ENCODE results near the gene SNX8. TPM values are rescaled to one million over a fixed set of nuclear protein-coding genes. Genes with fewer than 3 reads are reported as not detected.

Gene SNX8
- total RNA-seq, 1 experiment from 2014 or later = 40.6 TPM

GRCh38 chr7:2326951-2327350, 12.7 kb upstream of the SNX8 start:
- Histone ChIP-seq H4K20me1 (ENCODE audit: control insufficient read depth, insufficient read depth, insufficient read length) (no peaks in the 10 kb centered on the region), H2BK20ac (ENCODE audit: low read depth, low read length, poor library complexity, severe bottlenecking) (no peak overlapping the region), H2AK5ac (ENCODE audit: insufficient read length, low read length) (no peak overlapping the region), H3K23me2 (ENCODE audit: insufficient read length, low read depth, low read length, poor library complexity, severe bottlenecking) (no peaks in the 10 kb centered on the region), H3T11ph (ENCODE audit: low read length) (no peak overlapping the region), H3K9ac (ENCODE audit: extremely low read depth, insufficient read length, low read length) (no peak overlapping the region), H3K27me3 (ENCODE audit: insufficient read depth, low read length) (no peaks in the 10 kb centered on the region), H3K4me2 (ENCODE audit: insufficient read depth, insufficient read length, low read length) (no peak overlapping the region), H3K9me3 (ENCODE audit: control insufficient read depth, low read depth, low read length) (no peaks in the 10 kb centered on the region), H3K4me1 (ENCODE audit: insufficient read depth, low read length) (no peaks in the 10 kb centered on the region), H3K79me2 (ENCODE audit: insufficient read depth, low read length) (no peaks in the 10 kb centered on the region), H2BK15ac (ENCODE audit: low read depth, low read length) (no peak overlapping the region), H3K4ac (ENCODE audit: low read depth, low read length) (no peak overlapping the region), H4K8ac (replicated peaks; ENCODE audit: insufficient read length, low read depth, low read length) (no peak overlapping the region), H3K56ac (ENCODE audit: insufficient read length, low read depth, low read length) (no peak overlapping the region), H3K18ac (ENCODE audit: insufficient read length, low read depth, low read length) (no peak overlapping the region), H4K5ac (ENCODE audit: insufficient read length, low read depth, low read length) (no peak overlapping the region), H3K27ac (ENCODE audit: insufficient read length, low read depth, low read length) (no peak overlapping the region), H2AFZ (ENCODE audit: low read length) (no peak overlapping the region), H4K91ac (ENCODE audit: insufficient read length, low read depth, low read length) (no peak overlapping the region), H3K23ac (ENCODE audit: insufficient read length, low read depth, low read length) (no peak overlapping the region), H2BK120ac (ENCODE audit: low read depth, low read length, poor library complexity, severe bottlenecking) (no peak overlapping the region), H3K79me1 (ENCODE audit: insufficient read depth, low read depth, low read length, poor library complexity, severe bottlenecking) (no peaks in the 10 kb centered on the region), H2BK12ac (ENCODE audit: insufficient read length, low read depth, low read length) (no peak overlapping the region), H3K14ac (ENCODE audit: insufficient read depth, low read length) (no peak overlapping the region), H2BK5ac (ENCODE audit: insufficient read length, low read length) (no peak overlapping the region)
- Mint-ChIP-seq H3K9me3 (no peaks in the 10 kb centered on the region), H3K27me3 (ENCODE audit: low read depth) (no peaks in the 10 kb centered on the region), H3K27ac (peak overlapping the region in 1 of 3 experiments; percentile 67; a peak in 1 of 7 replicates), H3K36me3 (ENCODE audit: insufficient read depth in 1 of 3, low read depth in 3 of 3) (peaks cover 0 to 8% (median 0%) of the 10 kb centered on the region in 3 experiments; a peak in 3 of 7 replicates), H3K4me3 (no peak overlapping the region), H3K4me1 (no peaks in the 10 kb centered on the region; a peak in 1 of 4 replicates)
- no CpG with 5 or more reads among the region's 7 CpGs for WGBS (ENCODE audit: extremely low coverage, insufficient read length, low lambda C conversion rate)
- TF ChIP-seq CTCF (conservative IDR thresholded peaks at IDR 0.05) = no peak
- DNase-seq = no peak

Measured in H9 (cell line).